ENCODE results near the gene TSPO2.

DNA sequence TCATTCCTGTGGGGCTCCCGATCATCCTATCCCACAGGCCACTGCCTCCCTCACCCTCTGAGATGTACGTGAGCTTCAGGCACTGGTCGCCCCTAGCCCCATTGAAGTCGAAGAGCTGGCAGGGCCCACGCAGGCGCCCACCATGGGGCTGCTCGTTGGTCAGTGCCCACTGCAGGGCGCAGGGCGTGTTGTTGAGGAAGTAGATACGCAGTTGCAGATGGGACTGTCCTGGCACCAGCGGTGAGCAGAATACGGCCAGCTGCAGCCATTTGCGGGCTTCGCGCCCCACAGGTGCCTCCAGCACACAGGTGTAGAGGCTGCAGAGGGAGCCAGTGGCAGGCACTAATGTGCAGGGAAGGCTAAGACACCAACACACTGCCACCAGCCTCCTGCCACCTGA, 9.4 kb upstream of the TSPO2 start:
- TF ChIP-seq, protein P1, sequence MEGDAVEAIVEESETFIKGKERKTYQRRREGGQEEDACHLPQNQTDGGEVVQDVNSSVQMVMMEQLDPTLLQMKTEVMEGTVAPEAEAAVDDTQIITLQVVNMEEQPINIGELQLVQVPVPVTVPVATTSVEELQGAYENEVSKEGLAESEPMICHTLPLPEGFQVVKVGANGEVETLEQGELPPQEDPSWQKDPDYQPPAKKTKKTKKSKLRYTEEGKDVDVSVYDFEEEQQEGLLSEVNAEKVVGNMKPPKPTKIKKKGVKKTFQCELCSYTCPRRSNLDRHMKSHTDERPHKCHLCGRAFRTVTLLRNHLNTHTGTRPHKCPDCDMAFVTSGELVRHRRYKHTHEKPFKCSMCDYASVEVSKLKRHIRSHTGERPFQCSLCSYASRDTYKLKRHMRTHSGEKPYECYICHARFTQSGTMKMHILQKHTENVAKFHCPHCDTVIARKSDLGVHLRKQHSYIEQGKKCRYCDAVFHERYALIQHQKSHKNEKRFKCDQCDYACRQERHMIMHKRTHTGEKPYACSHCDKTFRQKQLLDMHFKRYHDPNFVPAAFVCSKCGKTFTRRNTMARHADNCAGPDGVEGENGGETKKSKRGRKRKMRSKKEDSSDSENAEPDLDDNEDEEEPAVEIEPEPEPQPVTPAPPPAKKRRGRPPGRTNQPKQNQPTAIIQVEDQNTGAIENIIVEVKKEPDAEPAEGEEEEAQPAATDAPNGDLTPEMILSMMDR (conservative IDR thresholded peaks at IDR 0.05 in 1 of 2, IDR thresholded peaks at IDR 0.05 in 1 of 2; ENCODE audit: low read depth in 1 of 2, low read length in 2 of 2), result no peak
- TF ChIP-seq EZH2 (IDR thresholded peaks at IDR 0.05; ENCODE audit: low read length, missing control alignments), result no peak
